Right ventricle myocardium superior (tissue), 1 donor: ENCODE data around the gene NVL. TPM values are rescaled to one million over a fixed set of nuclear protein-coding genes. Genes with fewer than 3 reads are reported as not detected.

Experiments
- ATAC-seq: fragments of 200-7000 bp; cut with Tn5 transposase; one replicate; pipeline ENCODE4 v1.9.1; 2020; ENCODE audit warnings: mild to moderate bottlenecking; ENCODE audit not compliant: poor library complexity
- DNase-seq: peaks from one replicate; pipeline ENCODE4 v3.0.0-alpha.2; 2020
- intact Hi-C: fragments of 100-400 bp; cut with DNase I; formaldehyde crosslinking; loops from one replicate; pipeline ENCODE4 v1.11.2; 2022
- microRNA-seq: library from miRNA; unstranded; fragments of <30 nt; microRNA quantifications from one replicate; pipeline ENCODE4 v1.2.0, GENCODE V29; 2020
- total RNA-seq: library from RNA; stranded (reverse); fragmentation: NEBNext Ultra II Directional; extraction: Animal tissue kit (Norgen Biotek cat#: 25700); gene quantifications from one replicate; pipeline ENCODE4 v1.2.1, GENCODE V29; 2021
- donor health status: DM: no; HTN: yes; CAD: no; lungs with severe emphysema.

NVL gene
- total RNA-seq, 1 donor from 2014 or later, result 8.4 TPM

DNA sequence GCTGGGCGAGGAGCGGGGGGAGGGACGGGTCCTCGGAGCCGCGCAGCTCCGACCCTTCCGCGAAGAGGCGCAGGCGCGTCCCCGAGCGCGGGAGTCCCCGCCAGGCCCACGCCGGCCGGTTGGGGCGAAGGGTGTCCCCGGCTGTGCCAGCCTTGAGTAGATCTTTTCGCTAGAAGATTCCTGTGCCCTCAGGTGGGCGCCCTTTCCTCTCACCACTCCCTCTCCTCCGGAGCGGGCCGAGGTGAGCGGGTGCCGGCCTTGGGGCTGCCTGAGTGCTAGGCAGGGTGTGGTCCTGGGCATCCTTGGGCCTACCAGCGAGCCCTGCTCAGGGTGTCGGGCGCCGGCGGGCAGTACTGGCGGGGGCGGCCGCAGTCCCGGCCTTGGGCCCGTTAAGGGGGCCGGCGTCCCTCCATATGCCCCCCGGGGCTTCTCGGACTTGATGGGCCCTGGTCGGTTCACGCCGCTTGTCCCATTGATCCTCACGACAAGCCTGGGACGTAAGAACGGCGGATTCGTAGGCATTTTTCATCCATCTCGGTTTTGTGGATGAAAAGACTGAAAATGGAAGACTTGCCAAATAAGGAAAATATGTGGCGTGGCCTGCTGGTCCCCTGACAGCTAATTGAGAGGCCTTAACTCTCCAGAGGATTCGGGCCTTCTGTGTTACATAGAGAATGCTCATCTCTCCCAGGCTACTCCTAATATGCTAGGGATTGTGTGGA lies 146.2 kb downstream of the NVL start:
- peak; percentile 70 for DNase-seq
- ATAC-seq, result peak; percentile 82
- intact Hi-C loops, result no loop called here

DNA sequence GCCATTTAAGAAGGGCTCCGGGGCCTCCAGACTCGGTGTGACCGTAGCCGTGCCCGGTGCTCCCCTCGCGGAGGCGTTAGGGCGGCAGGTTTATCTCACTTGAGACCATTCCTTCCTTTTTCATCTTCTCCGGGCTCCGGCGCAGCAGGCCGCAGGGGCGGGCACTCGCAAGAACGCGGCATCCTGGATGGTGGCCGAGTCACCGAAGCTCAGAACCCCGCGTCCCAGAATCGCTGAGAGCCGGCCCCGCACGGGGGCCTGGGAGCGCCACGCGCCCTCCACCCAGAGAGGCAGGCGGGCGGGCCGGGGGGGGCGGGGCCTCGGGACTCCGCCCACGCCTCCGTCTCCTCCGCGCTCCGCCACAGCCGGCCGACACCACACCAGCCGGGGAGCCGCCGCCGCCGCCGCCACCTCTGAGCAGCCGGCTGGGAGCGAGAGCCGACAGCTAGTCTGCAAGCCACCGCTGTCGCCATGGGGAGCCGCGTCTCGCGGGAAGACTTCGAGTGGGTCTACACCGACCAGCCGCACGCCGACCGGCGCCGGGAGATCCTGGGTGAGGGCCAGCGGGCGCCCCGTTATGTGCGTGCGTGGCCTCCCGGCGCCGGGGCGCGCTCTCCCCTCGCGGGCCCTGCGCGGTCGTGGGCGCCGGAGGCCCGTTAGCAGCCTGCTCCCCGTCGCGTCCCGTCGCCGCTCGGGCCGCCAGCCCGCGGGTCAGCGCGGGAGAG lies 146.9 kb downstream of the NVL start, which contains the start of gene DEGS1:
Gene DEGS1 (plus strand): TSS at position 375 of the 725 bp plus-strand sequence. CDS start 97 bp downstream, at position 472.
- ATAC-seq, result peak; percentile 96
- DNase-seq, result peak; percentile 90
- intact Hi-C loops, result no loop called here

- intact Hi-C loops, result no loop called here
- ATAC-seq (no peak), DNase-seq (no peak)
These were observed 147.7 kb downstream of the NVL start for GRCh38 chr1:224182057-224182865.

DNA sequence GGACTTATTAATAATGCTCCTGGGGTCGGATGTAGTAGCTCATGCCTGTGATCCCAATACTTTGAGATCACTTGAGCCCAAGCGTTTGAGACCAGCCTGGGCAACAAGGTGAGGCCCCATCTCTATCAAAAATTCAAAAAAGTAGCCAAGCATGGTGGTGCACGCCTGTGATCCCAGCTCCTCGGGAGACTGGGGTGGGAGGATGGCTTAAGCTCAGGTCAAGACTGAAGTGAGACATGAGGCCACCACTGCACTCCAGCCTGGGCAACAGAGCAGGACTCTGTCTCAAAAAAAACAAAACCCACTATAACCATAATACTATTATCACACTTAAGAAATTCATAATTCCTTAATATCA lies 148.5 kb downstream of the NVL start:
- intact Hi-C loops, result no loop called here

DNA sequence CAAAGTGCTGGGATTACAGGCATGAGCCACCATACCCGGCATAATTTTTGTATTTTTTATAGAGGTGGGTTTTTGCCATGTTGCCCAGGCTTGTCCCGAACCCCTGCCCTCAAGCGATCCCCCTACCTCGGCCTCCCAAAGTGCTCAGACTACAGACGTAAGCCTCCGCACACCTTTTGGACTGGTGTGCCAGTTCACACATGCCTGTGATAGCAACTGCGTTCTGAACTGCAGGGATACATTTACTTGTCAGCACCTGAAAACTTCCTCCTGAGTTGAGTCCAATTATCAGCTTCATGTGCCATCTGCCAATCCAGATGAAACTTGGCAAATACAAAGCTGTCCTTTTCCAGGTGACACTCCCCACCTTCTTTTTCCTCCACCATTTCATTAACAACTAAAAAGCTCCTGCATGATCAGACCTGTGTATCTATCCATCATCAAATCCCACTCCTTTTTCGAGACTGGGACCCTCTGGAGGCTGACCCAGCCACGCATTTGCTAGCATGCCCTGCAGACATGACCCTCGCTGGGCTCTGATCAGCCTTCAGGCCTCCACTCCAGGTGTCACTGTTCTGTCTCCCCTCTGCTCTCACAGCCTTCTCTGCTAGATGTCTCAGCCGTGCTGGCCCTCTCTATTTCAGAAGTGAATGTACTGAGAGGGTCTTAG lies 149.1 kb downstream of the NVL start:
- DNase-seq (no peak), ATAC-seq (no peak)
- intact Hi-C loops, result no loop called here

More for the DNA sequence above, 148.5 kb downstream of the NVL start:
- no peak for DNase-seq
- ATAC-seq, result no peak

DNA sequence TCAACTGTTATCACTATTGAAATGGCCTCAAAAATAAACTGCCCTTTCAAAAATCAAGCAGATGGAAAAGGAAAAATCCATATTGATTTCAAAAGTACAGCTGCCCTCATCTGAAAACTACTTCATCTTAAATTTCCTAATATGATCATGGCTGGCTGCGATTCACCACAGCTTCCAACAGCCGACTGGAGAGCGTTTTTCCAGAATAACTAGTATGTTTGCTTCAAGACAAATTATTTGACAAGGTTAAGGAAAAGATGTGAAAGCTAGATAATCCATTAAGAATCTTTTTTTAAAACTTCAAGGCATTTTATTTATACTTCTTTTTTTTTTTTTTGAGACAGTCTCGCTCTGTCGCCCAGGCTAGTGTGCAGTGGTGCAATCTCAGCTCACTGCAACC lies 151.1 kb downstream of the NVL start:
- DNase-seq (no peak), ATAC-seq (no peak)
- intact Hi-C loops, result loop anchor here (10.0 kb wide), 1 partner anchor 146 kb away; no protein-coding TSS in a partner anchor

DNA sequence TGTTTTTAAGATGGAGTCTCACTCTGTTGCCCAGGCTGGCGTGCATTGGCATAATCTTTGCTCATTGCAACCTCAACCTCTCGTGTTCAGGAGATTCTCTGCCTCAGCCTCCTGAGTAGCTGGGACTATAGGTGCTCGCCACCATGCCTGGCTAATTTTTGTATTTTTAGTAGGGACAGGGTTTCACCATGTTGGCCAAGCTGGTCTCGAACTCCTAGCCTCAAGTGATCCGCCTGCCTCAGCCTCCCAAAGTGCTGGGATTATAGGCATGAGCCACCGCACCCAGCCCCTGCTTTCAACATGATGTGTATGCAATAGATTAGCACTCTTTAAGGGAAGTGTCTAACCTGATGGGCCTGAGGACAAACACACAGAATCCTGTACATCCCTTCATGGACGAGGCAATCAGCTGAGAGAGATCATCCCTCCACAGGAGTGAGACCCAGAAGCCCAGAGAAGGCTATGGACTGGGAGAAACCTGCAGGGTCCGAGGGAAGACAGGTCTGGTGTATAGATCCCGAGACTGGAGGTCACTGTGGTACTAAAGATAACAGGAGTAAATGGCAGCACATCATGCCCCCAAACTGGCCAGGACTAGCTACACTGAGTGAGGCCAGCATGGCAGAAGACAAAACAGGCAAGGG lies 152.5 kb downstream of the NVL start:
- no peak for DNase-seq
- ATAC-seq, result no peak
- intact Hi-C loops, result loop anchor here (10.0 kb wide), 1 partner anchor 147 kb away; no protein-coding TSS in a partner anchor

Small RNAs within 50 kb of the gene (microRNA-seq; reads per million reads assigned to microRNA genes)
- 1.3 reads per million for gene MIR320B2

Other genes starting within 250 kb of the NVL start
- 18.6 TPM for gene FBXO28, start 216.1 kb downstream of the NVL start, total RNA-seq
- gene DEGS1, start 146.9 kb downstream of the NVL start, total RNA-seq, result 56.9 TPM
- gene CNIH4, start 26.7 kb upstream of the NVL start, total RNA-seq, result 28.9 TPM
- gene WDR26, start 104.6 kb upstream of the NVL start, total RNA-seq, result 53.0 TPM